Activated CD8-positive, alpha-beta memory T cell treated with anti-CD3 and anti-CD28 coated beads for 1 hour (primary cell): Measurements from ENCODE around the gene C15orf61.

Source experiments
- DNase-seq, 2 donors: peaks; one replicate each; pipeline ENCODE4 v3.0.0-alpha.2; 2020; ENCODE audit warnings: low read depth in 1 of 2; ENCODE audit errors: extremely low read depth in 1 of 2

Gene C15orf61

GRCh38 chr15:67579164-67579563 is 58.2 kb downstream of the C15orf61 start:
- DNase-seq: no peak
